H1 (cell line): ENCODE measurements around the gene UBTD1. TPM values are rescaled to one million over a fixed set of nuclear protein-coding genes. Genes with fewer than 3 reads are reported as not detected.

ENCODE experiments used
- ASH2L ChIP-seq: fragments of 200-600, 300-600 bp; sonication (generic); IDR thresholded peaks from one replicate; pipeline ENCODE4 v1.7.1; 2017; ENCODE audit warnings: low read length
- BCL11A ChIP-seq, 2 experiments: IDR thresholded peaks; one replicate each; pipeline ENCODE4 v1.6.1; 2011; ENCODE audit warnings: low read depth in 2 of 2, low read length in 2 of 2, mild to moderate bottlenecking in 2 of 2
- CBX8 ChIP-seq: fragments of 300-800, 300-1000 bp; sonication (generic); IDR thresholded peaks from 2 replicates; pipeline ENCODE4 v1.7.1; 2016; ENCODE audit warnings: low read depth, low read length, borderline replicate concordance
- CREB1 ChIP-seq: IDR thresholded peaks from 2 replicates; pipeline ENCODE4 v1.6.1; 2012; ENCODE audit warnings: inconsistent platforms
- EP300 ChIP-seq, 2 experiments: IDR thresholded peaks; 1 replicate in 1 of 2; 2 replicates in 1 of 2; pipeline ENCODE4 v1.6.1; 2011 to 2012; ENCODE audit warnings: low read depth in 2 of 2, low read length in 2 of 2, mild to moderate bottlenecking in 2 of 2, borderline replicate concordance in 1 of 2, inconsistent platforms in 1 of 2, moderate library complexity in 1 of 2
- FOSL1 ChIP-seq: IDR thresholded peaks from 2 replicates; pipeline ENCODE4 v1.6.1; 2011; ENCODE audit warnings: mild to moderate bottlenecking, low read depth, low read length, moderate library complexity; ENCODE audit not compliant: insufficient read depth
- GTF2F1 ChIP-seq: IDR thresholded peaks from 2 replicates; pipeline ENCODE4 v1.6.1; 2012; ENCODE audit warnings: low read depth, low read length, improper control_type of control experiment, borderline replicate concordance
- HDAC2 ChIP-seq, 2 experiments: fragments of 300-600 bp in 1 of 2; sonication (generic) in 1 of 2; IDR thresholded peaks; 2 replicates each; pipeline ENCODE4 v1.6.1; 2011 to 2012; ENCODE audit warnings: low read depth in 2 of 2, low read length in 2 of 2, mild to moderate bottlenecking in 2 of 2, moderate library complexity in 2 of 2, borderline replicate concordance in 1 of 2, inconsistent platforms in 1 of 2
- JUN ChIP-seq: IDR thresholded peaks from 2 replicates; pipeline ENCODE4 v1.6.1; 2011; ENCODE audit warnings: low read depth, mild to moderate bottlenecking, improper control_type of control experiment, low read length
- NRF1 ChIP-seq: IDR thresholded peaks from 2 replicates; pipeline ENCODE4 v1.6.1; 2011; ENCODE audit warnings: mild to moderate bottlenecking, low read depth, low read length, improper control_type of control experiment
- POLR2AphosphoS5 ChIP-seq: IDR thresholded peaks from 2 replicates; pipeline ENCODE4 v1.6.1; 2011; ENCODE audit warnings: low read depth, low read length
- RAD21 ChIP-seq, 2 experiments: IDR thresholded peaks in 1 of 2; conservative IDR thresholded peaks in 1 of 2; 2 replicates each; pipeline ENCODE4 v1.6.1; 2011; ENCODE audit warnings: low read depth in 2 of 2, low read length in 2 of 2, improper control_type of control experiment in 1 of 2, inconsistent platforms in 1 of 2, mild to moderate bottlenecking in 1 of 2, moderate library complexity in 1 of 2
- SIN3A ChIP-seq, 2 experiments: IDR thresholded peaks in 1 of 2; conservative IDR thresholded peaks in 1 of 2; 2 replicates each; pipeline ENCODE4 v1.6.1; 2011 to 2012; ENCODE audit warnings: low read length in 2 of 2, improper control_type of control experiment in 1 of 2, low read depth in 1 of 2, mild to moderate bottlenecking in 1 of 2
- SIRT6 ChIP-seq: IDR thresholded peaks from one replicate; pipeline ENCODE4 v1.7.1; 2012; ENCODE audit warnings: low read length, inconsistent platforms
- TAF7 ChIP-seq: optimal IDR thresholded peaks from 2 replicates; pipeline ENCODE3; 2011; ENCODE audit warnings: low read depth, mild to moderate bottlenecking, inconsistent platforms, low read length, moderate library complexity, borderline replicate concordance
- TCF12 ChIP-seq: IDR thresholded peaks from 2 replicates; pipeline ENCODE4 v1.6.1; 2011; ENCODE audit warnings: low read depth, mild to moderate bottlenecking, low read length
- polyA plus RNA-seq, 7 experiments: library from polyadenylated mRNA; depleted of rRNA in 3 of 7; stranded (reverse) in 5 of 7; unstranded in 2 of 7; fragments of >200 nt in 5 of 7; fragments of 200-250 nt in 2 of 7; gene quantifications; 1 replicate in 5 of 7; 2 replicates in 1 of 7; 4 replicates in 1 of 7; pipeline versions ENCODE4 v1.2.1 to v1.2.3, GENCODE V29; 2011 to 2013; ENCODE audit warnings: missing spikeins in 2 of 7, mixed read lengths in 2 of 7
- total RNA-seq: library from RNA; stranded (reverse); fragmentation: NEBNext Ultra II Directional; extraction: Animal tissue kit (Norgen Biotek cat#: 25700); gene quantifications from 2 replicates; pipeline ENCODE4 v1.2.1, GENCODE V29; 2021
- TF ChIP-seq, protein P1 (sequence below): IDR thresholded peaks from 2 replicates; pipeline ENCODE4 v1.6.1; 2011; ENCODE audit warnings: low read depth, mild to moderate bottlenecking, low read length; ENCODE audit not compliant: insufficient read depth
- TF ChIP-seq, protein P2 (sequence below): IDR thresholded peaks from 2 replicates; pipeline ENCODE4 v1.6.1; 2011; ENCODE audit warnings: low read length, improper control_type of control experiment
- TF ChIP-seq, protein P3 (sequence below): IDR thresholded peaks from 2 replicates; pipeline ENCODE4 v1.6.1; 2012; ENCODE audit warnings: low read length, inconsistent platforms

Gene UBTD1
- total and polyA plus RNA-seq, 2 of the 8 experiments (the other 6 are each of a cell fraction or from before 2014, with no cell fraction given): 22.3 to 36.2 TPM

DNA sequence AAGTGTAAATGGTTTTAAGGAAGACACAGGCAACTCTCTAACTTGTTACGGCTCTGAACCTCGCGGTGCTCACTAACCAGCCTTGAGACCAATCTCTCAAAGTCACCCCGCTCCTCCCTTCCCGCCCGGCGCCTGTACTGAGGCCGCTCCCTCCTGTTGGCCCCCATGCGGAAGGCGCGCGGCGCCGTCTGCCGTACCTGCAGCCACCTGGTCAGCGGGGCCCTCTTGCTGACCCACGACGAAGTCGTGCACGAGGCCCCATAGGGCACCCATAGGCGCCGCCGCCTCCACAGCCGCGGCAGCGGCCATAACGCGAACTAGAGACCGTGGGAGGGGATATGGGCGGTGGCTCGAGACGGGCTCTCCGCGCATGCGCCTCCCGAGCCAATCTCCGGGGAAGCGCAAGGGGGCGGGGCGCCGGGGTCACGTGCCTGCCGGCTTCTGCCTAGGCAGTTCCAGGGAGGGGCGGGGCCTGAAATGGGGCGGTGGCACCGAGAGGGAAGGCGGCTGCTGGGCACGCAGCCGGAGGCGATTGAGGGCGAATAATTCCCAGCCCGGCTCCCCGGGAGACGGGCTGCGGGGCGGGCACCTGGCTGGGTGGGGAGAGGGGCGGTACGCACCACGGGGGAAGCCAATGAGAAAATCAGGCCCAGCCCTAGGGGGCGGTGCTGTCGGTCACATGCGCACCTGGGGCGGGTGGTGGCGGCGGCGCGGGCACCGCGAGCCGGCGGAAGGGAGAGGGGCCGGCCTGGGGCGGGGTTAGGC, 466 bp upstream of the UBTD1 start, which contains the start of gene MMS19 (continued):
- TF ChIP-seq BCL11A (IDR thresholded peaks at IDR 0.05; ENCODE audit: low read depth in 2 of 2, low read length in 2 of 2) (no peak), GTF2F1 (no peak), SIRT6 (no peak), TCF12 (0 out of 2 replicates have a peak, but pooled peaks have one; percentile 23), RAD21 (IDR thresholded peaks at IDR 0.05 in 1 of 2, conservative IDR thresholded peaks at IDR 0.05 in 1 of 2; ENCODE audit: low read depth in 2 of 2, low read length in 2 of 2) (no peak), JUN (no peak), FOSL1 (no peak), SIN3A (conservative IDR thresholded peaks at IDR 0.05 in 1 of 2, IDR thresholded peaks at IDR 0.05 in 1 of 2; ENCODE audit: low read depth in 1 of 2, low read length in 2 of 2) (no peak; a peak in 2 of 4 replicates), CREB1 (no peak; the same call in 1 of the 2 replicates), HDAC2 (IDR thresholded peaks at IDR 0.05; ENCODE audit: borderline replicate concordance in 1 of 2, low read depth in 2 of 2, low read length in 2 of 2) (peak in 1 of 2 experiments; percentile 26; a peak in 1 of 4 replicates), EP300 (IDR thresholded peaks at IDR 0.05; ENCODE audit: borderline replicate concordance in 1 of 2, low read depth in 2 of 2, low read length in 2 of 2) (no peak), POLR2AphosphoS5 (no peak), ASH2L (peak; percentile 73), TAF7 (peak; percentile 64), CBX8 (no peak), NRF1 (peak; percentile 86)
- TF ChIP-seq, protein P1, sequence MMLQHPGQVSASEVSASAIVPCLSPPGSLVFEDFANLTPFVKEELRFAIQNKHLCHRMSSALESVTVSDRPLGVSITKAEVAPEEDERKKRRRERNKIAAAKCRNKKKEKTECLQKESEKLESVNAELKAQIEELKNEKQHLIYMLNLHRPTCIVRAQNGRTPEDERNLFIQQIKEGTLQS: peak; percentile 93
- TF ChIP-seq, protein P2, sequence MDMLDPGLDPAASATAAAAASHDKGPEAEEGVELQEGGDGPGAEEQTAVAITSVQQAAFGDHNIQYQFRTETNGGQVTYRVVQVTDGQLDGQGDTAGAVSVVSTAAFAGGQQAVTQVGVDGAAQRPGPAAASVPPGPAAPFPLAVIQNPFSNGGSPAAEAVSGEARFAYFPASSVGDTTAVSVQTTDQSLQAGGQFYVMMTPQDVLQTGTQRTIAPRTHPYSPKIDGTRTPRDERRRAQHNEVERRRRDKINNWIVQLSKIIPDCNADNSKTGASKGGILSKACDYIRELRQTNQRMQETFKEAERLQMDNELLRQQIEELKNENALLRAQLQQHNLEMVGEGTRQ: peak; percentile 91
- TF ChIP-seq, protein P3, sequence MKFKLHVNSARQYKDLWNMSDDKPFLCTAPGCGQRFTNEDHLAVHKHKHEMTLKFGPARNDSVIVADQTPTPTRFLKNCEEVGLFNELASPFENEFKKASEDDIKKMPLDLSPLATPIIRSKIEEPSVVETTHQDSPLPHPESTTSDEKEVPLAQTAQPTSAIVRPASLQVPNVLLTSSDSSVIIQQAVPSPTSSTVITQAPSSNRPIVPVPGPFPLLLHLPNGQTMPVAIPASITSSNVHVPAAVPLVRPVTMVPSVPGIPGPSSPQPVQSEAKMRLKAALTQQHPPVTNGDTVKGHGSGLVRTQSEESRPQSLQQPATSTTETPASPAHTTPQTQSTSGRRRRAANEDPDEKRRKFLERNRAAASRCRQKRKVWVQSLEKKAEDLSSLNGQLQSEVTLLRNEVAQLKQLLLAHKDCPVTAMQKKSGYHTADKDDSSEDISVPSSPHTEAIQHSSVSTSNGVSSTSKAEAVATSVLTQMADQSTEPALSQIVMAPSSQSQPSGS: no peak
